GDM1 (cell line): ENCODE measurements around the gene PLEKHA5.
"Not testable (repeated sequence)": the region's sequence is repeated elsewhere in the genome, so short reads cannot be mapped to it uniquely, and the experiment has no call there.

ENCODE experiments used
- DNase-seq: peaks from one replicate; lab custom pipeline; 2025; lab: John Stamatoyannopoulos, UW

Gene PLEKHA5

DNA sequence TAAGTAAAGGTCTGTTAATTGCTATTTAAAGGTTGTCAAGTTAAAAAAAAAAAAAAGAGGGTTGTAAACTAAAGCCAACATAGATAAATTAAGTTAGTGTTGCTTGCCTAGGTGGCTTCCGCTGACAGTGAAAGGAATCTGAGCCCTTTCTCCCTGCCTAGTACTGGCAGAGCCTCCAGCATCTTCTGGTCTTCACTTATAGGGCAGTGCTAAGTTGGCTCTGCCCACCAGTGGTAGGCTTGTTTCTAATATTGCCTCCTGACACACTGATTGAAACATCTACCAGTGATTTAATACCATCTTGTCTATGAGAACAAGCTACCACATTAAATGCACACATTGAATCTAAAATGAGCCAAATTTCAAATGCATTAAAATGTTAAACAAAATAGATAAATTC lies 39.7 kb downstream of the PLEKHA5 start:
- no peak for DNase-seq

- not testable (repeated sequence) for DNase-seq
Observed at GRCh38 chr12:19170286-19170685, 40.8 kb downstream of the PLEKHA5 start.

DNA sequence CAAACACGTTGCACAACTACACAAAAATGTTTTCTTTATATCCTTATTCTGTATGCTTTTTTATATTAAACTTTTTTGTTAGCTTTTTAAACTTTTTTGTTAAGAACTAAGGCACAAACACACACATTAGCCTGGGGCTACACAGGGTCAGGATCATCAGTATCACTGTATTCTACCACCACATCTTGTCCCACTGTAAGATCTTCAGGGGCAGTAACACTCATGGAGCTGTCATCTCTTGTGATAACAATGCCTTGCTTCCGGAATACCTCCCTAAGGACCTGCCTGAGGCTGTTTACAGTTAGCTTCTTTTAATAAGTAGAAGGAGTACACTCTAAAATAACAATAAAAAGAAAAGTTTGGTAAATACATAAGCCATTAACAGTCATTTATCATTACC lies 42.2 kb downstream of the PLEKHA5 start:
- no peak for DNase-seq

DNA sequence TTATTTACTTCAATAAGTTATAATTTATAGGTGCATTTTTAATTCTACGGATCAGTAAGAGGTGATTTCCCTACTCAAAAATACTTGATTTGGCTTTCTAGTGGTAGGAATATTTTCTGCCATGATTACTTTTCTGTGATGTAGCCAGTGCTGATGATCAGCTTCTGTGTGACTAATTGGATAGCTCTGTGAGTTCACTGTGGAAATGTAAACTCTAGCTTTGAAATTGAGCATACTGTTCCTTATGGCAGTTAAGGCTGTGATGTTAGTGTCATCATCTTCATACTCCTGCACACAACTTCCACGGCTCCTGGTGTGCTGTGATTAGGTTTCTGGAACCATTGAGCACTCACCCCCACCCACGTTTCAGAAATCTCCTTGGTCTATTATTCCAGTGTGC lies 48.2 kb downstream of the PLEKHA5 start:
- no peak for DNase-seq

GRCh38 chr12:19179986-19180385 lies 50.5 kb downstream of the PLEKHA5 start:
- DNase-seq, result no peak

GRCh38 chr12:19181666-19182426 lies 52.3 kb downstream of the PLEKHA5 start:
- DNase-seq, result no peak

DNA sequence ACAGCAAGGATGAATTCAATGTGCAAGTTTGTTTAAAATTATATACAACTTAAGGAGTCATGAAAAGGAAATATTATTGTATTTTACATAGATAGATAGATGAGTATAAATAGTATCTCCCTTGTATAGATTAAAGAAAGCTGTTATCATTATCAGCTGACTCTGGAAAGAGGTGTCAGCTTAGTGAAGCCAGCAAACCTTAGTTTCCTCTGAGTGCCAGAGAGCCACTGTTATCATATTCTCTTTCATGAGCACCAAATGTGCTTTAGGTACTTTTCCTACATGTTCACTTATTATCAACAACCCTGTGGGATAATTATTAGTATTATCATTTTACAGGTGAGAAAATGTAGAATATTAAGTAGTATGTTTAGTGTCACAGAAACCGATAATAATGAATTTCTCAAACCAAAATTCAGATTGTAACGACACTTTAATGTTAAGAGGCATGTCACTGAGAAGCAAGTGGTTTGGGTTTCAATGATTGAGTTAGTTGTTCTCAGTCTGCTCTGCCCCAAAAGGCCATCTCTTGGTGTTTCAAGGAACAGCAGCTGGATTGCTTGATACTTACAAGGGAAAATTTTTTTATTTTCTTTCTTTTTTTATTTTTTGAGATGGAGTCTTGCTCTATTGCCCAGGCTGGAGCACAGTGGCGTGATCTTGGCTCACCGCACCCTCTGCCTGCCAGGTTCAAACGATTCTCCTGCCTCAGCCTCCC lies 53.7 kb downstream of the PLEKHA5 start:
- no peak for DNase-seq

- no peak for DNase-seq
Observed at GRCh38 chr12:19185262-19185929, 55.9 kb downstream of the PLEKHA5 start.

DNA sequence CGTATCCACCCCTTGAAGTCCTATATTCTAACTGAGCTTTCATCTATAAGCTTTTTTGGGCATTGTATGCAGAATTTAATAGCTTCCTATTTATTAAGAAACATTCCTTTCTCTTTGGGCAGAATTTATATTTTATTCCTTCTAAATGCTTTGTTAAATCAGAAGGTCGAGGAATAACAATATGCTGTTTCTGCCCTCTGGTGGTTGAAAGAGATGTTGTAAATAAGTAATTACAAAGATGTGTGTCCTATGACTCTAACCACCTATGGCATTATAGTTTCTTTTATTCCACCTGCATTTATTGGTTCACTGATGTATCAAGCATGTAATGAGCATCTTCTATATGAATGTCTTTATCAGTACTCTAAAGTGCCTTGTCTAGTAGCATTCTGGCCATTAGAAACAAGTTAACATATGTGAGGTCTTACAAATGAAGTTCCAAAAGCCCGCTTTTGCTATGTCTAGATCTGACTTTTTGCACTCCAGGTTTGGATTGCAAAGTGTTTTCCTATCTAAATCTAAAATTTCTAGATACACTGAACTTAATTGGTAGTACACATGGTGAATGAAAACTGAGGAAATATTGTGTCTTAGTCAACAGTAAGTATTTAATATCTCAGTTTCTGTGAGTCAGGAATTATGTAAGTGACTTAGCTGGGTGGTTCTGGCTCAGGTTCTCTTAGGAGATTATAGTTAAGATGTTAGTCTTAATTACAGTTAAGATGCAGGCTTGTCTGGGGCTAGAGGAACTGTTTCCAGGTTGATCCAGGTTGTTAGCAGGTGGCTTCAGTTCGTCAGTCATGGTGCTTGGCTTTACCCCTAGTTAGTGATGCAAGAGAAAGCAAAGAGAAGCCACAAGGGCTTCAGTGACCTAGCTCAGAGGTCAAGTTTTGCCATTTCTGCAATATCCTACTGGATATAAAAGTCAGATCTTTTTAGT lies 57.5 kb downstream of the PLEKHA5 start:
- DNase-seq, result no peak

DNA sequence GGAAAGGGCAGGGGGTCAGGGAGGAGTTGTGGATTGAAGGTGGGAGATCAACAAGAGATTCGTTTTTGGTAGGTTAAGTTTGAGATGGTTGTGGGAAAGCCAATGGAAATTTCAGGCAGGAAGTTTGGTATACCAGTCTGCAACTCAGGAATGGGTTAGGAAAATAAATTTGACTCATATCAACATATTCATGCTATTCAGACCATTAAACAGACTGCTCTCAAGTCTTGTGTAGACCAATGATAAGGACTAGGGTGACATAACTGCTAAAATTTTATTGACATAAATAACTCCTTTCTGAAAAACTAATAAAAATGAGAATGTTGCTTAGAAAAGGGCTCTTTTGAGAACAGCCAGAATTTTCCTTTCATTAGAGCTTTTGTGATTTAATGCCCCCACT lies 60.0 kb downstream of the PLEKHA5 start:
- no peak for DNase-seq

GRCh38 chr12:19190292-19191031 lies 60.9 kb downstream of the PLEKHA5 start:
- DNase-seq, result no peak

DNA sequence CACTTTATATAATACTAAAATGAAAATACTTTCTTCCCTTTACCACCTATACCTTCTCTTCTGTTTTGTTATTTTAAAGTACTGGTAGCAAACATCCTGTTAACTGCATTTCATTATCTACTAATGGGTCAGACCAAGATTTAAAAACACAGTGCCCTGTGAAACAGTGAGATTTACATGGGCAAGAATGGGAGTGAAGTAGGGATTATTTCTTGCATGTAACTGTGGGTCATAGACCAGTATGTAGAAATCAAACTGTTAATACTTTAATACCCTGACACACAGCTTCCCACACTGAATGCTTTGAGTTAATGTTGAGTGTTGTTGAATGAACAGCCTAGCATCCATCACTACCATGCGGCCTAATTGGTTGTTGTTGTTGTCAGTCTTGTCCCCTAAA lies 61.6 kb downstream of the PLEKHA5 start:
- DNase-seq, result no peak

DNA sequence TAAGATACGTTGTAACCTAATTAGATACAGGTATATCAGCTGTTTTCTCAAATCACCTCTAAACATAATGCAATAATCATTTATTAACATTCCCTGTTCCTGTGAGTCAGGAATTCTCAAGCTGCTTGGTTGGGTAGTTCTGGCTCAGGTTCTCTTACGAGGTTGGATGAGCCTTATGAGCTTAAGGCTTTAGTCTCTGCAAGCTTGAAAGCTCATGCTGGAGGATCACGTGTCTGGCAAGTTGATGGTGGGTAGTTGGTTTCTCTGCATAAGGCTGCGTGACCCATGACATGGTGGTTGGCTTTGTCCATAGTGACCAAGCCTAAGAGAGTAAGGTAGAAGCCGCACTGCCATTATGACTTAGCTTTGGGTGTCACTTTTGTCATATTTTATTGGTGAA lies 62.0 kb downstream of the PLEKHA5 start:
- no peak for DNase-seq

- DNase-seq, result no peak
Observed at GRCh38 chr12:19192710-19193109, 63.2 kb downstream of the PLEKHA5 start.

DNA sequence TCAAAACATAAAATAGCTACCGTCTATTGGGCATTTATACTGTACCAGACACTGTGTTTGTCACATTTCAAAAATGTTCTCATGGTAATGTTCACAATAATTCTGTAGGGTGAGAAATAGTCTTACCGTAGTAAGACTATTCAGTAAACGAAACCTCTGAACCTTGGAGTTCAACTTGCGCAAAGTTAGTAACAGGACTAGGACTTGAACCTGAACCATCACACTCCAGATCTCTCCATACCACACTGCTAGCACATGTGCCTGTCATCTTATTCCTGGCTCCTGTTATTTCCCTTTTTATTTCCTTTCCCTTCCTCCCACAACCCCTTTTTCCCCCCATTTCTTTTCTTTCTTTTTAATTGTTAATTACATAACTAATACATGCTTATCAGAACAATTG lies 65.4 kb downstream of the PLEKHA5 start:
- no peak for DNase-seq

DNA sequence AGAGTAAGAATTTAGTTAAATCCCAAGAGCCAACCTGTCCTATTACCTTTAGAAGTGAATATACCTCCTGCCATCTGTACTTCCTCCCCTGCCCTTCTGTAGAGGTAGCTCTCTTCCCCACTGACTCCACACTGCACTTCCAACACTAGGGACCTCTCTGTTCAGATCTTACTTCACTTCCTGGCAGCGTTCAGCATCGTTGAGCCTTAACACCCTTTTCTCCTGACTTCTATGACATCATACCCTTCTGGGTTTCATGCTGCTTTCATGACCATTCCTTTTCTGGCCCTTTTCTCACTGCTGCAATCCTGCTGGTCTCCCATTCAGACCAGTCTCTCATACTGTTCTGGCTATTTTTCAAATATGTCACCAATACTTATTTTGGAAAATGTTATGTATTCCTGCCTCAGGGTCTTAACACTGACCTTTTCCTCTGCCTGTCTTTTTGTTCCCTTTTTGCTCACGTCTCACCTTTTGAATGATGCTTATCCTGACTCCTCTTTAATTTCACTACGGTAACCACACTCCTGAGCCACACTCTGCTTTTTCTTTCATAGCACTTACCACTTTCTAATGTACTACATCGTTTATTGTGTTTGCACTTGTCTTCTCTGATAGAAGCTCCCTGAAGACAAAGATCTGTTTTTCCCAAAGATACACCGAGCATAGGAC lies 67.6 kb downstream of the PLEKHA5 start:
- DNase-seq, result no peak

GRCh38 chr12:19198272-19198671 lies 68.7 kb downstream of the PLEKHA5 start:
- DNase-seq, result no peak

DNA sequence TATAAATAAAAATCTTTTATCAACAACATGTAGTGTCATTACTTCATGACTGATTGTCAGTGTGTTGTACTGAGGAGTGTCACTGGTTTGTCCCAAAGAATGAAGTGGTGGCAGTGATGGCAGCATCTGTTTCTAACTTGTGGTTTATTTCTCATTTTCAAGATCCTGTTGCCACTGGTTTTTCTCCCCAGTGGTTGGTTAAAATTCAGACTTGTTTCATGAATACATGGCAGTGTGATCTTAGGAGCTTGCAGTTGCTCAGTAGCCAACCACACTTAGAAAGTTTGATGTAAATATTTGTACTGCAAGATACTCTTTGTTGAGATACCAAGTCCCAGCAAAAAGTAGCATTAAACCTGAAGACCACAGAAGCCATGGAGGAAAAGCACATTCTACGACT lies 69.8 kb downstream of the PLEKHA5 start:
- no peak for DNase-seq

DNA sequence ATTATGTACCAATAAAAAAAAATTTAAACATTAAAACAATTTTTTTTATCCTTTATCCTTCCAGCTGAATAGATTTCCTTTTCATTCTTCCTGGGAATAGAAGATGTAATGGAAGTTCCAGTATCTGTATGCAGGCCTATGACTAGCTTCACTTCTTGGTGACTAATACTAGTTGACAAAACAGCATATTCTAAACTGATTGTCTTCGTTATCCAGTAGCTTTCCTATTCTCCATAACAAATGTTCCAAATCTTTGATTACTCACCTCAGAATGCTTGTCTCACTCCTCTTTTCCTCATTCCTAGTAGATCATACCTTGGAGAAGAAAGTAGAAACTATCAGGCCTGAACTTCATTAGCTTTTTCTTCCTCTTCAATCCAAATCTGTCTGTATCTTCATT lies 70.7 kb downstream of the PLEKHA5 start:
- DNase-seq, result no peak

DNA sequence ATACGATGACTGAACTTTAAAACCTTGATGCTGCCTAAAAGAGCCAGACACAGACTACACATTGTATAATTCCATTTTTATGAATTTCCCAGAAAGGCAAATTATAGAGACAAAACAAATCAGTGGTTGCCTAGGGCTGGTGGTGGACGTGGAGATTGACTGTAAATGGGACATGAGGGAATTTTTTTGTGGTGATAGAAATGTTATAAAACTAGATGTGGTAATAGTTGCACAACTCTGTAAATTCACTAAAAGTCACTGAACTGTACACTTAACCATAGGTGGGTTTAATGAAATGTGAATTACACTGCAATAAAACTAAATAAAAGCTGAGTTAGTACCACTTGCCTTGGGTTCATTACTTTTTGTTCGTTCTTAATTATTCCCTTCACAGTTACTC lies 72.1 kb downstream of the PLEKHA5 start:
- no peak for DNase-seq

GRCh38 chr12:19203013-19203412 lies 73.5 kb downstream of the PLEKHA5 start:
- DNase-seq, result no peak
